Fibroblast of the aortic adventitia (primary cell): Measurements from ENCODE around the gene MAGEB6. TPM values are rescaled to one million over a fixed set of nuclear protein-coding genes. Genes with fewer than 3 reads are reported as not detected.

Experiments used
- DNase-seq: peaks from one replicate; pipeline ENCODE4 v3.0.0-alpha.2; 2010; ENCODE audit warnings: low read depth
- H3K4me3 ChIP-seq: 2 replicates; pipeline ENCODE4 v1.5.1; 2011; ENCODE audit warnings: low read depth, mild to moderate bottlenecking, control low read depth, low read length, moderate library complexity
- total RNA-seq: library from RNA; depleted of rRNA; stranded (reverse); fragments of >200 nt; gene quantifications from 2 replicates; pipeline ENCODE4 v1.2.3, GENCODE V29; 2012; ENCODE audit warnings: low replicate concordance
- TF ChIP-seq, protein P1 (sequence below): IDR thresholded peaks from 2 replicates; pipeline ENCODE4 v1.5.1; 2011; ENCODE audit warnings: mild to moderate bottlenecking, low read length, control low read depth, inconsistent platforms; ENCODE audit not compliant: insufficient read depth

The MAGEB6 gene
- total RNA-seq, 1 donor: not detected

DNA sequence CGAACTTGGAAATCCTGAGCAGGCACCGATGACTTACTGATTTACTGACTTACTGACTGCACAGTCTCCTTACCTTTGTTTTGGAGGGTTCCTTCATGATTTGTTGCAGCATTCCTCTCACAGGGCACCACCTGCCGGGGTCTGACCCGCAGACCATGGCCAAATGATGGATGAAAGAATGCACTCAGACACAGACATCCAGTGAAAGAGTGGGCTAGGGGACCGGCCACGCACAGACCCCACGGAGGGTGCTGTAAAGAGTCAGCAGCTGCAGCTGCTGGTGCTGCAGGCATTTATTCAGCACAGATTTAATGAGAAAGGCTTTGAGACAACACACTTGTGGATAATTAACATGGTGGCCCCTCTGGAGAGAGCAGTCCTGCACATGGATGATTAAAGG lies 27.1 kb downstream of the MAGEB6 start:
- no peak for DNase-seq
- H3K4me3 ChIP-seq: no peak overlapping the region
- TF ChIP-seq, protein P1, sequence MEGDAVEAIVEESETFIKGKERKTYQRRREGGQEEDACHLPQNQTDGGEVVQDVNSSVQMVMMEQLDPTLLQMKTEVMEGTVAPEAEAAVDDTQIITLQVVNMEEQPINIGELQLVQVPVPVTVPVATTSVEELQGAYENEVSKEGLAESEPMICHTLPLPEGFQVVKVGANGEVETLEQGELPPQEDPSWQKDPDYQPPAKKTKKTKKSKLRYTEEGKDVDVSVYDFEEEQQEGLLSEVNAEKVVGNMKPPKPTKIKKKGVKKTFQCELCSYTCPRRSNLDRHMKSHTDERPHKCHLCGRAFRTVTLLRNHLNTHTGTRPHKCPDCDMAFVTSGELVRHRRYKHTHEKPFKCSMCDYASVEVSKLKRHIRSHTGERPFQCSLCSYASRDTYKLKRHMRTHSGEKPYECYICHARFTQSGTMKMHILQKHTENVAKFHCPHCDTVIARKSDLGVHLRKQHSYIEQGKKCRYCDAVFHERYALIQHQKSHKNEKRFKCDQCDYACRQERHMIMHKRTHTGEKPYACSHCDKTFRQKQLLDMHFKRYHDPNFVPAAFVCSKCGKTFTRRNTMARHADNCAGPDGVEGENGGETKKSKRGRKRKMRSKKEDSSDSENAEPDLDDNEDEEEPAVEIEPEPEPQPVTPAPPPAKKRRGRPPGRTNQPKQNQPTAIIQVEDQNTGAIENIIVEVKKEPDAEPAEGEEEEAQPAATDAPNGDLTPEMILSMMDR: no peak

DNA sequence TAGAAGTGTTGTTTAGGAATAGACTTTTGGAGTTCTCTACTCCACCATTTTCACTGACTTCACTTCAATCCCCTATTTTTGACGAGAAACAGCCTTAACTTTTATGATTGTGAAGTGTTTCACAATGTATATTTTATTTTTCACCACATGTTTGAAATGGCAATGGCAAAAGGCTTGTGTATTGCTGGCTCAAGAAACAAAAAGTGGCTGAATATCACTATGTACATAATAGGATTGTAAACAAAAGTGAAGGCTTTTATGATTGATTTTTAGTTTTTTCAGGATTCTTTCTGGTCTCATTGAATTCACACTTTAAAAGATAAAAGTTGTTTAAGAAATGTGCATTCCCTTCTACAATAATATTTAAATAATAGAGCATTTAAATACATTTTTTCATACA lies 41.9 kb downstream of the MAGEB6 start:
- DNase-seq: no peak
- TF ChIP-seq, protein P1: no peak
- no peak overlapping the region for H3K4me3 ChIP-seq

Other genes with a start within 250 kb of the MAGEB6 start
- gene MAGEB18, start 54.1 kb upstream of the MAGEB6 start, total RNA-seq: not detected in 2 replicates
- not detected in 2 replicates for gene MAGEB6B, start 31.8 kb upstream of the MAGEB6 start, total RNA-seq
- not detected in 2 replicates for gene MAGEB5, start 23.7 kb downstream of the MAGEB6 start, total RNA-seq